Fibroblast of mammary gland (primary cell): ENCODE results near the gene BTBD2.

Experiments
- DNase-seq: peaks from one replicate; pipeline ENCODE4 v3.0.0-alpha.2; 2010; ENCODE audit warnings: low read depth
- H3K4me3 ChIP-seq: 2 replicates; pipeline ENCODE4 v1.5.1; 2011; ENCODE audit warnings: low read depth, mild to moderate bottlenecking, low read length, moderate library complexity; ENCODE audit not compliant: control insufficient read depth
- CTCF ChIP-seq: conservative IDR thresholded peaks from 2 replicates; pipeline ENCODE4 v1.5.1; 2011; ENCODE audit warnings: low read depth, low read length, inconsistent platforms; ENCODE audit not compliant: control insufficient read depth, insufficient read depth

BTBD2 gene

GRCh38 chr19:1967087-1967608 is 48.4 kb downstream of the BTBD2 start:
- H3K4me3 ChIP-seq, result no peak overlapping the region
- no peak for TF ChIP-seq CTCF
- no peak for DNase-seq

DNA sequence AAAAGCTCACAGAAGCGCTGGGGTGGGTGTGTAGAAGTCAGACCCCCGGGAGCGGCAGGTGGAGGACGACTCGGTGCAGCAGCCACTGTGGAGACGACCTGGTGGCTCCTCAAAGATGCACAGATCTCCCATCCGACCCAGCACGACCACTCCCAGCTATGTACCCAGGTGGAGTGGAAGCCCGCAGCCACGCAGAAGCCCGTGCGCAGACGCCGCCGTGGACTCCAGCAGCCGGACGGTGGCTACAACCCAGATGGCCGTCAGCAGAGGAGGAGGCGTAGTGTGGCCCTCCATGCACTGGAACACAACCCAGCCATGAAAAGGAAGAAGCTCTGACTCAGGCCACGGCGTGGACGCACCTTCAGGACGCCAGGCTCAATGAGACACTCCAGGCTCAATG is 52.8 kb downstream of the BTBD2 start:
- H3K4me3 ChIP-seq, result no peak overlapping the region
- DNase-seq, result no peak
- TF ChIP-seq CTCF, result no peak

GRCh38 chr19:1961000-1961883 is 54.3 kb downstream of the BTBD2 start:
- TF ChIP-seq CTCF, result no peak
- H3K4me3 ChIP-seq, result no peak overlapping the region
- no peak for DNase-seq

DNA sequence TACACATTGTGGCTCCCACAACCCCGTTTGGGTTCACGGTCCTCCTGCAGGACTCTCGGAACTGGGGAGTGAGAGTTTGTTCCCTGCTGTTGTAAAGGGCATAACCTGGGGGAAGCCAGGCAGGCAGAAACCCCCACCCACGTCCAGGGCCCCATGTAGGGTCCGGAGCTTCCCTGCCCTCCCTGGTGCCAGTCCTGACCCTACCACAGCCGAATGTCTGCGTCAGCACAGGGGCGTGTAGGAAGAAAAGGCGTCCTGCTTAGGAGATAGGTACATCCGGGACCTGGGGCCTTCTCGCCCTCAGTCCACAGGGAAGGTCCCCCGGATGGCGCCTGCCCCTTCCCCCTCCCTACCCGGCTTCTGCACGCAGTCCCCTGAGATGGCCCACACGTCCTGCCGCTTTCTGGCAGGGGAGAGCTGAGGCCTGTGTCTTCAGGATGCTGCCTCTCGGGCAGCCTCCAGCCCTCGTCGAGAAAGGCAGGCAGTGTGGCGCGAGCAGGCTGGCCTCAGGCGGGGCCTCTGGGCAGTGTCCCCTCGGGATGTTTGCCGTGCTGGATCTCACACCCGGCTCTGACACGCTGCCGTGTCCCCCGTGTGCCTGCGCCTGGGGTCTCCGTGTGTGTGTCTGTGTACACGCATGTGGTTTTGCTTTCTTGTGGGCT is 55.5 kb downstream of the BTBD2 start:
- H3K4me3 ChIP-seq, result no peak overlapping the region
- DNase-seq, result no peak
- no peak for TF ChIP-seq CTCF

- TF ChIP-seq CTCF, result no peak
- DNase-seq, result no peak
- no peak overlapping the region for H3K4me3 ChIP-seq
Observed at GRCh38 chr19:1957562-1958248, 57.8 kb downstream of the BTBD2 start.

DNA sequence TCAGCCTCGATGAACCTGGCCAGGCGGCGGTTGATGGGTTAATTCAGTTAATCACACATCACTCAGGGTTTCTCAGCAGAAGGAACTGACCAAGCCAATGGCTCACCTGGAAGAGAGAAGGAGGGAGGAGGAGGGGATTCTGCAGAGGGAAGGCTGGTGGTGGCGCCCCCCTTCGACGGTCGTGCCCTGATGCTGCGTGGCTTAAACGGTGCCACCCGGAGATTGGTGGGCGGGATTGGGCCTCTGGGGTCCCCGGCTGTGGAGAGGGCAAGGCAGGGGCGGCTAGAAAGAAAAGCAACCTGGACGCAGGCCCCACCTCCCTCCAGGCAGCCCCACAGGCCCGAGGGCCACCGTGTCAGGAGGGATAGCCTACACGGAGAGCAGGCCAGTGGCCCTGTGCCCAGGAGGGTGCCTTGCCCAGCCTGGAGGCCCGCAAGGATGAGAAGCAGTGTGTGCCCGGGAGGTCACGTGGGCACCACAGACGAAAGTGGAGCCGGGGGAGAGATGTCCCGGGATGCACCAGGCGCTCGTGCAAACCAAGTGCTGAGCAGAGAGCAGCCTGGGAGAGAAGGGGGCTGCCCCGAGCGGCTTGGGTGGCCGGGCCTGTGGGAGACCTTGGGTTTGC is 58.5 kb downstream of the BTBD2 start:
- TF ChIP-seq CTCF, result no peak
- no peak overlapping the region for H3K4me3 ChIP-seq
- DNase-seq, result no peak
